Keratinocyte (primary cell): ENCODE data around the gene CHD3.

Source experiments
- EZH2 ChIP-seq: IDR thresholded peaks from one replicate; pipeline ENCODE4 v1.6.1; 2012; ENCODE audit warnings: inconsistent platforms, mild to moderate bottlenecking, low read length, moderate library complexity
- TF ChIP-seq, protein P1 (sequence below), 3 experiments: IDR thresholded peaks in 1 of 3; conservative IDR thresholded peaks in 1 of 3; optimal IDR thresholded peaks in 1 of 3; 2 replicates in 2 of 3; 3 replicates in 1 of 3; pipeline versions ENCODE3 to v1.5.1; 2011; ENCODE audit warnings: low read length in 3 of 3, mild to moderate bottlenecking in 3 of 3, moderate library complexity in 2 of 3, control low read depth in 1 of 3, inconsistent platforms in 1 of 3; ENCODE audit not compliant: insufficient read depth in 2 of 3; ENCODE audit errors: extremely low read depth in 1 of 3

DNA sequence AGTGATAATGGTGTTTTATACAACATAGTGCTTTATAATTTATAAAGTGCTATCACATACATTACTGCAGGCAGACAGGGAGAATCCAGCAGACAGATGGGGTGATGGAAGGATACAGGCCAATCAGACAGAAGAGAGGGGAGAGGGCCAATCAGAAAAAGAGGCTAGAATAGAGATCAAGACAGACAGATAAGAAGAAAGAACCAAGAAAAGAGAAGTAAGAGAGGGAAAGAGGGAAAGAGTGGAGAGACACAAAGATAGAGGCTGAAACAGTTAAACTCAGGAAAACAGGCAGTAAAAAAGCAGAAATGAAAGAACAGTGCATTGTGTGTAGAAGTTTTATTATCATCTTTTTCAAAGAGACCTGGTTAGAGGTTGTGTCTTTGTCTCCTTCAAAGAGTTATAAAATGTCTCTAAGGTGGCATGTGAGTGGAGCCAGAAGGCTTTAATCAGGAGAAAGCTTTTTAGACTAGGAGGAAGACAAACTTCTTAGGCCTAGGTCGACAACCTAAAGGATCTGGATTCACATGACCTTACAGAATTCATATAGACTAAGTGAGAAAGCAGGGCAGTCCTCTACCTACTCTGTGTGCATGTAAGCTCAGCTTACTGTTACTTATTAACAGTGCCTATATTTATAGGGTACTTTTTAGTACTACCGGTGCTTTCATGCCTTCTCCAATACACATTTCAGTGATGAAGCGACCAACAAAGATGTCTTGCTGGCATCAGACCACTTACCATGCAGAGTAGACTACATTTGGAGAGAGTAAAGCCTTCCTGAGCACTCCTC is 8.3 kb upstream of the CHD3 start:
- TF ChIP-seq, protein P1, sequence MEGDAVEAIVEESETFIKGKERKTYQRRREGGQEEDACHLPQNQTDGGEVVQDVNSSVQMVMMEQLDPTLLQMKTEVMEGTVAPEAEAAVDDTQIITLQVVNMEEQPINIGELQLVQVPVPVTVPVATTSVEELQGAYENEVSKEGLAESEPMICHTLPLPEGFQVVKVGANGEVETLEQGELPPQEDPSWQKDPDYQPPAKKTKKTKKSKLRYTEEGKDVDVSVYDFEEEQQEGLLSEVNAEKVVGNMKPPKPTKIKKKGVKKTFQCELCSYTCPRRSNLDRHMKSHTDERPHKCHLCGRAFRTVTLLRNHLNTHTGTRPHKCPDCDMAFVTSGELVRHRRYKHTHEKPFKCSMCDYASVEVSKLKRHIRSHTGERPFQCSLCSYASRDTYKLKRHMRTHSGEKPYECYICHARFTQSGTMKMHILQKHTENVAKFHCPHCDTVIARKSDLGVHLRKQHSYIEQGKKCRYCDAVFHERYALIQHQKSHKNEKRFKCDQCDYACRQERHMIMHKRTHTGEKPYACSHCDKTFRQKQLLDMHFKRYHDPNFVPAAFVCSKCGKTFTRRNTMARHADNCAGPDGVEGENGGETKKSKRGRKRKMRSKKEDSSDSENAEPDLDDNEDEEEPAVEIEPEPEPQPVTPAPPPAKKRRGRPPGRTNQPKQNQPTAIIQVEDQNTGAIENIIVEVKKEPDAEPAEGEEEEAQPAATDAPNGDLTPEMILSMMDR (optimal IDR thresholded peaks at IDR 0.05 in 1 of 3, IDR thresholded peaks at IDR 0.05 in 1 of 3, conservative IDR thresholded peaks at IDR 0.05 in 1 of 3; ENCODE audit: extremely low read depth in 1 of 3, insufficient read depth in 2 of 3, low read length in 3 of 3) = no peak
- TF ChIP-seq EZH2 = no peak
